Stimulated activated CD4-positive, alpha-beta T cell treated with anti-CD3 and anti-CD28 coated beads, Interleukin-15, amount 100 ng/mL, for 48 hours (primary cell): Measurements from ENCODE around the gene RCCD1.

Experiments used
- DNase-seq, 2 donors: peaks; one replicate each; pipeline ENCODE4 v3.0.0-alpha.2; 2020; ENCODE audit warnings: low read depth in 2 of 2

The RCCD1 gene

GRCh38 chr15:90942354-90943120, 12.1 kb upstream of the RCCD1 start:
- no peak for DNase-seq

- DNase-seq = no peak
These were observed 9.6 kb upstream of the RCCD1 start for GRCh38 chr15:90945091-90945490.

- DNase-seq = no peak
These were observed 8.1 kb upstream of the RCCD1 start for GRCh38 chr15:90946538-90946937.

GRCh38 chr15:90946941-90947576, 7.6 kb upstream of the RCCD1 start:
- no peak for DNase-seq

DNA sequence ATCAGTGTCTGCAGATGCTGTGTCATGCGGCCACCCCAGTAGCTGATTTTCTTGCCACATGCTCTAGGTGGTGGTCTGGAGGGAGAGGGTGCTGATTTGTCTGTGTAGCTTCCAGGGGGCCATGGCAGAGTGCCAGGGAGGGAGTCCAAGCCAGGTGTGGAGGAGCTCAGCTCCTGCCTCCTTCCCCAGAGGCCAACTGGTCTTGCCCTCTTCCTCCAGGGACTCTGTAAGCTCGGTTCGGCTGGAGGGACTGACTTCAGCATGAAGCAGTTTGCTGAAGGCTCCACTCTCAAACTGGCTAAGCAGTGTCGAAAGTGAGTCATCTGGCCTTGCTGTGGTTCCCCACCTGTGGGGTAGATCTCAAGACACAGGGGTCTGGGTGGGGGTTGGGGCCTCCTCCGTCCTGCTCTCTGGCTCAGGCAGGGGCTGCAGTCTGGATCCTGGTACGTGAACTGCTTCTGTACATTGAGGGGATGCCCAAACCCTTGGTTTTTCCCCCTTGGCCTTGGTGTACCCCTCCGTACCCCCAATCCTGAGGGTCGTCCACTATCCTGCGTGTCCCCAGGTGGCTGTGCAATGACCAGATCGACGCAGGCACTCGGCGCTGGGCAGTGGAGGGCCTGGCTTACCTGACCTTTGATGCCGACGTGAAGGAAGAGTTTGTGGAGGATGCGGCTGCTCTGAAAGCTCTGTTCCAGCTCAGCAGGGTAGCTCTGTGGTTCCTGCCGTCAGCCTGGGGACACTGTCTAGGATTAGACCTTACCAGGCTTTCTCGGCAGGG, 6.9 kb upstream of the RCCD1 start:
- DNase-seq = no peak

DNA sequence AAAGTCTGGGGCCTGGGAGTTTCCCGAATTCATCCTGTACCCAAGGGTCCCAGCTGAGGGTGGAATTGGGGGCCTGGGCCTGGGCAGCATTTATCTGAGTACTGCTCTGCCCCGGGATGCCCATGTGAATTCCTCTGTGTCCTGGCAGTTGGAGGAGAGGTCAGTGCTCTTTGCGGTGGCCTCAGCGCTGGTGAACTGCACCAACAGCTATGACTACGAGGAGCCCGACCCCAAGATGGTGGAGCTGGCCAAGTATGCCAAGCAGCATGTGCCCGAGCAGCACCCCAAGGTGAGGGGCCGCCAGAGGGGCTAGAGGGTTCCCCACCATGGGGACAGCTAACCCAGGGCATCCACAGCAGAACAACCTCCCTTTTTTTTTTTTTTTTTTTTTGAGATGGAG, 6.2 kb upstream of the RCCD1 start:
- no peak for DNase-seq

- no peak for DNase-seq
These were observed 4.6 kb upstream of the RCCD1 start for GRCh38 chr15:90949979-90950675.

GRCh38 chr15:90950676-90951075, 4.0 kb upstream of the RCCD1 start:
- no peak for DNase-seq

- no peak for DNase-seq
These were observed 1.6 kb upstream of the RCCD1 start for GRCh38 chr15:90952901-90953677.

DNA sequence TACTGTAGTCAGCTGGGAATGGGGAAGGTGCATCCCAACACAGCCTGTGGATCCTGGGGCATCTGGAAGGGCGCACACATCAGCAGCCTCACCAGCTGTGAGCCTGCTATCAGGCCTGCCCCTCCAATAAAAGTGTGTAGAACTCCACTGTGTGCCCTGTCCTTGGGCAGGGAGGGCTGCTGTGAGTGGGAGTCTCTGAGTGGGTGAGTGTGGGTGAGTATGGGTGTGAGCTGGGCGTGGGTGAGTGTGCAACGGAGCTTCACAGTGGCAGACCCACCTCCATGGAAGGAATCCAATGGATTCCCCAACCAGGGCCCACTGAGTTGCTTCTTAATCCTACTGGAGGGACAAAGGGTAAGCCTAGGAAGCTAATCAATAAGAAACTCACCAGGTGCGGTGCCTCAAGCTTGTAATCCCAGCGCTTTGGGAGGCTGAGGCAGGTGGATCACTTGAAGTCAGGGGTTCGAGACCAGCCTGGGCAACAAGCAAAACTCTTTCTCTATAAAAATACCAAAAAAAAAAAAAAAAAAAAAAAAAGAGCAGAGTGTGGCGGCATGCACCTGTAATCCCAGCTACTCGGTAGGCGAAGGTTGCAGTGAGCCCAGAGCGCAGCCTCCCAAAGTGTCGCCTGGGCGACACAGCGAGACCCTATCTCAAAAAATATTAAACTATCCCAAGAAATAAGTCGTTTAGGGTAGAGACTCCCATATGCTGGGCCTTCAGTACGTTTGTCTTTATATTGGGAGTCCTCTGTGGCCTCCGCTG, 555 bp upstream of the RCCD1 start:
- DNase-seq = no peak

- no peak for DNase-seq
These were observed 1.1 kb downstream of the RCCD1 start for GRCh38 chr15:90955624-90956273.

- DNase-seq = peak in 1 of 2 donors; percentile 52
These were observed 1.8 kb downstream of the RCCD1 start for GRCh38 chr15:90956274-90957030.

DNA sequence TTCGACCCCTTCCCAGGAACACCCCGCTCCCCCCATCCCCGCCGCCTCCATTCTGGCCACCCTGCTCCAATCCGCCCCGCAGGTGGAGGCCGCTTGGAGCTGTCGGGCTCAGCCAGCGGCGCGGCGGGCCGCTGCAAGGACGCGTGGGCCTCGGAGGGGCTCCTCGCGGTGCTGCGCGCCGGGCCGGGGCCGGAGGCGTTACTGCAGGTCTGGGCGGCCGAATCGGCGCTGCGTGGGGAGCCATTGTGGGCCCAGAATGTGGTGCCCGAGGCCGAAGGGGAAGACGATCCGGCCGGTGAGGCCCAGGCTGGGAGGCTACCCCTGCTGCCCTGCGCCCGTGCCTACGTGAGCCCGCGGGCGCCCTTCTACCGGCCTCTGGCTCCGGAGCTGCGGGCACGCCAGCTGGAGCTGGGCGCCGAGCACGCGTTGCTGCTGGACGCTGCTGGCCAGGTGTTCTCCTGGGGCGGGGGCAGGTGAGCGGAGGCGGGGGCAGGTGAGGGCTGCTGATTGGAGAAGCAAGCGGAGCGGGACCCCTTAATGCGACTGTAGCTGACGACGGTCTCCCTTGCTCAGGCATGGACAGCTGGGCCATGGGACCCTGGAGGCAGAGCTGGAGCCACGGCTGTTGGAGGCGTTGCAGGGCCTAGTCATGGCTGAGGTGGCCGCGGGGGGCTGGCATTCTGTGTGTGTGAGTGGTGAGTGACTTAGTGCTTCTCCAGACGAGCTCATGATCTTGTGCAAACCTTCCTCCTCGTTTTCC, 2.5 kb downstream of the RCCD1 start:
- no peak for DNase-seq

DNA sequence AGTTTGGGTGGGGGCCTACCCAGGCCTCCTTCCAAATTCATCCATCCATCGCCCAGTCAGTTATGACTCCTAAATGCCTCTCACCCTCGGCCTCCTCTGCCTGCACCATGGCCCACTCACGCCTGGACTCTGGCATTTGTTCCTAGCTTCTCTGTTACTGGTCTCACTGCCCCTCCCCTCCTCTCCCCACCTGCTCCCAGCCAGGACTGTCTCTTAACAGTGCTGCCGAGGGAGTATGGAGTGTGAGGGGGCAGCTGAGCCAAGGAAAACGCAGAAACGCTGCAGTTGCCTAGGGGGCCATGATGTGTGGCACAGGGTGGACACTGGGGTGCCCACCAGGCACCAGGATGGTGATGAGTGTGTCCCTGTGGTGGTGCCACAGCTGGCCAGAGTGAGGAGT, 3.1 kb downstream of the RCCD1 start:
- DNase-seq = no peak

GRCh38 chr15:90959028-90959595, 4.4 kb downstream of the RCCD1 start:
- DNase-seq = no peak

DNA sequence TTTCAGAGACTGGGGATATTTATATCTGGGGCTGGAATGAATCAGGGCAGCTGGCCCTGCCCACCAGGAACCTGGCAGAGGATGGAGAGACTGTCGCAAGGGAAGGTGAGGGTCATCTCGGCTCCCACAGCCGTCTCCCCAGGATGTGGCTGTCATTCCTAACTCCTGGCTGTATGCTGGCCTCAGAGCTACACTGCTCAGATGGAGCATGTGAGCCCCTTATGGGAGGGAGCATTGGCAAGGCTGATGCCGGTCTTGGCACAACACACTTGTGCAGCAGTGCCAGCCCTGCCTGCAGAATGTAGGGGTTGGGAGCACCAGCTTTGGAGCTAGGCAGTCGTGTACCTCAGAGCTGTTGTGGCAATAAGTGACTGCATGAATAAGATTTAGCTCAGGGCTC, 5.2 kb downstream of the RCCD1 start:
- DNase-seq = no peak

DNA sequence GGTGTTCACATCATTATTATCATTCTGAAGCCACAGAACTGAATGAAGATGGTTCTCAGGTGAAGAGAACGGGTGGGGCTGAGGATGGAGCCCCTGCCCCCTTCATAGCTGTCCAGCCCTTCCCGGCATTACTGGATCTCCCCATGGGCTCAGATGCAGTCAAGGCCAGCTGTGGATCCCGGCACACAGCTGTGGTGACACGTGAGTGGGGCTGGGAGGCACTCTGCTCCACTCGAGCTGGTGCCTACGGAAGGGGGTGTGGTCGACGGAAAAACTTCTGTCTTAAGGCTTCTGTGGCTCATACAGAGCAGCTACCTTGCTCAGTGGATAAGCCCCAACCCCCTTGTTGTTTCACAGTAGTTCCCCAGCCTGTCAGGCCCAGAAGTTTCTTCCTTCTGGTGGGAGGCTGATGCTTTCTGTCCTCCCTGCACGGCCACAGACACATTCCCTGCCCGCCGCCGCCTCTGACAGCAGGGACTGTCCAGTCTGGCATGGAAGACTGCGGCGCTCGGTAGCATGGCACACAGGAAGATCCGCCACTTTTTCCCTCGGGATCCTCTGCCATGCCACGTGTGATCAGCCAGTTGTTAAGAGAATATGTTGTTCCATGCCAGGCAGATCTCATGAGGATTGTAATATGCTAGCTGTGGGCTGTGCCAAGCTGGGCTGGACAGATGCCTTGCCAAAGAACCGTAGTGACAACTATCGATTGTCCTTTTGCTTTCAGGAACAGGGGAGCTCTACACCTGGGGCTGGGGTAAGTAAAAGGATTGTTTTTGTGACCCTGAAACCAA, 5.8 kb downstream of the RCCD1 start:
- no peak for DNase-seq
